ENCODE measurements around the gene LRSAM1. TPM values are rescaled to one million over a fixed set of nuclear protein-coding genes. Genes with fewer than 3 reads are reported as not detected.

Gene LRSAM1
- total RNA-seq, 4 donors from 2014 or later = 13.7 to 19.6 (median 16.3) TPM

- H3K27ac ChIP-seq = peak overlapping the region; percentile 5 to 66 (median 54)
- no peak for TF ChIP-seq POLR2A (IDR thresholded peaks at IDR 0.05)
- TF ChIP-seq CTCF (IDR thresholded peaks at IDR 0.05) = no peak
- intact Hi-C loops (cut with DNase I) = no loop called here
- no peak for DNase-seq
- peaks cover 3 to 26% of the 10 kb centered on the region in 2 donors for H3K4me1 ChIP-seq
- no peaks in the 10 kb centered on the region for H3K9me3 ChIP-seq
- WGBS, 2 donors = 90 to 93% methylated on average over 17 of the region's 17 CpGs
- no peak overlapping the region for H3K4me3 ChIP-seq (replicated peaks in 1 of 3)
- peaks cover 54 to 64% of the 10 kb centered on the region in 2 donors for H3K36me3 ChIP-seq
- no peaks in the 10 kb centered on the region for H3K27me3 ChIP-seq
Observed at GRCh38 chr9:127444283-127444920, 6.9 kb upstream of the LRSAM1 start.

- no peaks in the 10 kb centered on the region for H3K27me3 ChIP-seq
- H3K36me3 ChIP-seq = peaks cover 51 to 60% of the 10 kb centered on the region in 2 donors
- intact Hi-C loops (cut with DNase I) = no loop called here
- no peak overlapping the region for H3K27ac ChIP-seq
- peaks cover 10 to 34% of the 10 kb centered on the region in 2 donors for H3K4me1 ChIP-seq
- H3K4me3 ChIP-seq (replicated peaks in 1 of 3) = no peak overlapping the region
- TF ChIP-seq POLR2A (IDR thresholded peaks at IDR 0.05) (no peak), CTCF (IDR thresholded peaks at IDR 0.05) (no peak)
- WGBS, 2 donors = 91 to 92% methylated on average over 15 of the region's 15 CpGs
- H3K9me3 ChIP-seq = no peaks in the 10 kb centered on the region
- peak in 1 of 2 donors; percentile 17 for DNase-seq
Observed at GRCh38 chr9:127444921-127445850, 6.1 kb upstream of the LRSAM1 start.

GRCh38 chr9:127445851-127446712, 5.2 kb upstream of the LRSAM1 start:
- 84 to 90% methylated on average over 4 of the region's 4 CpGs for WGBS, 2 donors
- H3K36me3 ChIP-seq = peaks cover 48 to 59% of the 10 kb centered on the region in 2 donors
- H3K27me3 ChIP-seq = no peaks in the 10 kb centered on the region
- no peak for DNase-seq
- intact Hi-C loops (cut with DNase I) = no loop called here
- TF ChIP-seq CTCF (IDR thresholded peaks at IDR 0.05) (no peak), POLR2A (IDR thresholded peaks at IDR 0.05) (no peak)
- no peak overlapping the region for H3K4me3 ChIP-seq (replicated peaks in 1 of 3)
- H3K9me3 ChIP-seq = no peaks in the 10 kb centered on the region
- peaks cover 14 to 36% of the 10 kb centered on the region in 2 donors for H3K4me1 ChIP-seq
- no peak overlapping the region for H3K27ac ChIP-seq

- peaks cover 15 to 36% of the 10 kb centered on the region in 2 donors for H3K4me1 ChIP-seq
- peaks cover 44 to 53% of the 10 kb centered on the region in 2 donors for H3K36me3 ChIP-seq
- TF ChIP-seq CTCF (IDR thresholded peaks at IDR 0.05) (no peak), POLR2A (IDR thresholded peaks at IDR 0.05) (no peak)
- H3K27me3 ChIP-seq = no peaks in the 10 kb centered on the region
- no peak overlapping the region for H3K4me3 ChIP-seq (replicated peaks in 1 of 3)
- DNase-seq = no peak
- intact Hi-C loops (cut with DNase I) = no loop called here
- H3K27ac ChIP-seq = no peak overlapping the region
- WGBS, 2 donors = 86 to 93% methylated on average over 7 of the region's 7 CpGs
- H3K9me3 ChIP-seq = no peaks in the 10 kb centered on the region
Observed at GRCh38 chr9:127446713-127447415, 4.4 kb upstream of the LRSAM1 start.

Measured in thyroid gland (tissue), 4 donors.